Measurements from ENCODE around the gene ARHGEF28.

ARHGEF28 gene

GRCh38 chr5:73962801-73963425 is 336.9 kb downstream of the ARHGEF28 start:
- H3K27ac Mint-ChIP-seq: no peak overlapping the region
- no peaks in the 10 kb centered on the region for H3K36me3 Mint-ChIP-seq (ENCODE audit: low read depth)
- TF ChIP-seq CTCF (IDR thresholded peaks at IDR 0.05): no peak
- no peak overlapping the region for H3K4me3 Mint-ChIP-seq
- no peaks in the 10 kb centered on the region for H3K27me3 Mint-ChIP-seq (ENCODE audit: low read depth, poor library complexity)
- peaks cover 21% of the 10 kb centered on the region for H3K4me1 Mint-ChIP-seq
- H3K9me3 Mint-ChIP-seq: peaks cover 7% of the 10 kb centered on the region
- DNase-seq: no peak

- DNase-seq: no peak
- TF ChIP-seq CTCF (IDR thresholded peaks at IDR 0.05): no peak
- H3K9me3 Mint-ChIP-seq: peaks cover 7% of the 10 kb centered on the region
- no peaks in the 10 kb centered on the region for H3K27me3 Mint-ChIP-seq (ENCODE audit: low read depth, poor library complexity)
- no peak overlapping the region for H3K27ac Mint-ChIP-seq
- peaks cover 36% of the 10 kb centered on the region for H3K4me1 Mint-ChIP-seq
- H3K36me3 Mint-ChIP-seq (ENCODE audit: low read depth): no peaks in the 10 kb centered on the region
- H3K4me3 Mint-ChIP-seq: no peak overlapping the region
Measured at GRCh38 chr5:73964352-73964865, 338.4 kb downstream of the ARHGEF28 start.

GRCh38 chr5:73966451-73966850 is 340.5 kb downstream of the ARHGEF28 start:
- no peak for TF ChIP-seq CTCF (IDR thresholded peaks at IDR 0.05)
- no peak for DNase-seq
- no peaks in the 10 kb centered on the region for H3K36me3 Mint-ChIP-seq (ENCODE audit: low read depth)
- H3K27me3 Mint-ChIP-seq (ENCODE audit: low read depth, poor library complexity): no peaks in the 10 kb centered on the region
- H3K4me1 Mint-ChIP-seq: peaks cover 52% of the 10 kb centered on the region
- no peak overlapping the region for H3K4me3 Mint-ChIP-seq
- peaks cover 3% of the 10 kb centered on the region for H3K9me3 Mint-ChIP-seq
- H3K27ac Mint-ChIP-seq: no peak overlapping the region

GRCh38 chr5:73967347-73967746 is 341.4 kb downstream of the ARHGEF28 start:
- no peak overlapping the region for H3K27ac Mint-ChIP-seq
- no peaks in the 10 kb centered on the region for H3K36me3 Mint-ChIP-seq (ENCODE audit: low read depth)
- no peak for TF ChIP-seq CTCF (IDR thresholded peaks at IDR 0.05)
- H3K4me3 Mint-ChIP-seq: no peak overlapping the region
- H3K4me1 Mint-ChIP-seq: peaks cover 58% of the 10 kb centered on the region
- DNase-seq: no peak
- H3K9me3 Mint-ChIP-seq: peaks cover 3% of the 10 kb centered on the region
- H3K27me3 Mint-ChIP-seq (ENCODE audit: low read depth, poor library complexity): no peaks in the 10 kb centered on the region

GRCh38 chr5:73968246-73968645 is 342.2 kb downstream of the ARHGEF28 start:
- no peak for TF ChIP-seq CTCF (IDR thresholded peaks at IDR 0.05)
- no peak overlapping the region for H3K4me3 Mint-ChIP-seq
- no peak for DNase-seq
- H3K27me3 Mint-ChIP-seq (ENCODE audit: low read depth, poor library complexity): no peaks in the 10 kb centered on the region
- H3K9me3 Mint-ChIP-seq: peaks cover 3% of the 10 kb centered on the region
- peaks cover 58% of the 10 kb centered on the region for H3K4me1 Mint-ChIP-seq
- H3K27ac Mint-ChIP-seq: no peak overlapping the region
- no peaks in the 10 kb centered on the region for H3K36me3 Mint-ChIP-seq (ENCODE audit: low read depth)

GRCh38 chr5:73968729-73969128 is 342.7 kb downstream of the ARHGEF28 start:
- Mint-ChIP-seq H3K4me3 (no peak overlapping the region), H3K36me3 (ENCODE audit: low read depth) (no peaks in the 10 kb centered on the region), H3K27ac (peak overlapping the region; percentile 52), H3K27me3 (ENCODE audit: low read depth, poor library complexity) (no peaks in the 10 kb centered on the region), H3K4me1 (peaks cover 56% of the 10 kb centered on the region), H3K9me3 (peaks cover 3% of the 10 kb centered on the region)
- DNase-seq: no peak
- TF ChIP-seq CTCF (IDR thresholded peaks at IDR 0.05): no peak
